Large intestine (tissue), 12 donors: ENCODE measurements around the gene ADSS1. TPM values are rescaled to one million over a fixed set of nuclear protein-coding genes. Genes with fewer than 3 reads are reported as not detected.
A peak's percentile ranks its signal among the peaks of the same experiment; 100 is the strongest.

Source experiments
- DNase-seq, 2 donors: peaks; one replicate each; pipeline versions ENCODE4 v3.0.0 to v3.0.0-alpha.2; 2013
- H3K27ac ChIP-seq: one replicate; pipeline ENCODE4 v1.5.1; 2013; ENCODE audit warnings: low read length
- H3K27me3 ChIP-seq: 2 replicates; pipeline ENCODE4 v1.6.1; 2013; ENCODE audit warnings: low read length; ENCODE audit not compliant: control insufficient read depth, insufficient read depth
- H3K36me3 ChIP-seq: 2 replicates; pipeline ENCODE4 v1.6.1; 2013; ENCODE audit warnings: low read length; ENCODE audit not compliant: control insufficient read depth, insufficient read depth
- H3K4me1 ChIP-seq: one replicate; pipeline ENCODE4 v1.6.1; 2013; ENCODE audit warnings: low read length; ENCODE audit not compliant: control insufficient read depth, insufficient read depth
- H3K4me3 ChIP-seq: one replicate; pipeline ENCODE4 v1.5.1; 2013; ENCODE audit warnings: low read length
- H3K9me3 ChIP-seq: one replicate; pipeline ENCODE4 v1.6.1; 2013; ENCODE audit warnings: mild to moderate bottlenecking, low read depth, low read length, moderate library complexity; ENCODE audit not compliant: control insufficient read depth
- WGBS: methylation state at CpG from one replicate; pipeline ENCODE4 v1.1.5; 2013; ENCODE audit warnings: low lambda C conversion rate; ENCODE audit not compliant: insufficient coverage; 5-methylcytosine and 5-hydroxymethylcytosine counted together
- long read RNA-seq, 11 donors: transcript quantifications; one replicate each; lab custom pipeline, GENCODE V29; 2026
- polyA plus RNA-seq: library from polyadenylated mRNA; unstranded; fragments of 120-200 nt; gene quantifications from one replicate; pipeline ENCODE4 v1.2.1, GENCODE V29; 2013

The ADSS1 gene
- 6.3 TPM for polyA plus RNA-seq
- long read RNA-seq, donor 1, partial matches to known transcripts: 0 of 2 reads
- long read RNA-seq, donor 1, other reads (novel, unspliced or antisense): 0 of 2 reads
- long read RNA-seq, donor 2, partial matches to known transcripts: 0 of 6 reads
- long read RNA-seq, donor 2, other reads (novel, unspliced or antisense): 0 of 6 reads
- long read RNA-seq, donor 3: 0 reads
- long read RNA-seq, donor 4, partial matches to known transcripts: 0 of 1 reads
- long read RNA-seq, donor 4, other reads (novel, unspliced or antisense): 0 of 1 reads
- long read RNA-seq, donor 5, partial matches to known transcripts: 0 of 3 reads
- long read RNA-seq, donor 5, other reads (novel, unspliced or antisense): 0 of 3 reads
- long read RNA-seq, donor 6, partial matches to known transcripts: 0 of 2 reads
- long read RNA-seq, donor 6, other reads (novel, unspliced or antisense): 0 of 2 reads
- long read RNA-seq, donor 7, partial matches to known transcripts: 0 of 1 reads
- long read RNA-seq, donor 7, other reads (novel, unspliced or antisense): 0 of 1 reads
- long read RNA-seq, donor 8, partial matches to known transcripts: 0 of 3 reads
- long read RNA-seq, donor 8, other reads (novel, unspliced or antisense): 0 of 3 reads
- long read RNA-seq, donor 9, partial matches to known transcripts: 0 of 3 reads
- long read RNA-seq, donor 9, other reads (novel, unspliced or antisense): 0 of 3 reads
- long read RNA-seq, donor 10, partial matches to known transcripts: 0 of 2 reads
- long read RNA-seq, donor 10, other reads (novel, unspliced or antisense): 0 of 2 reads
- long read RNA-seq, donor 11: 0 reads

- Histone ChIP-seq H3K36me3 (peaks cover 18% of the 10 kb centered on the region), H3K27ac (no peak within 1 kb of the TSS), H3K27me3 (no peaks in the 10 kb centered on the region), H3K9me3 (no peaks in the 10 kb centered on the region), H3K4me3 (peak within 1 kb of the TSS; percentile 75), H3K4me1 (peaks cover 22% of the 10 kb centered on the region)
- no CpG with 5 or more reads among the region's 82 CpGs for WGBS
- peak; percentile 51 to 68 for DNase-seq
Measured at GRCh38 chr14:104723651-104724406, at the start of gene ADSS1. TSS of gene ADSS1 (plus strand) at chr14:104724229. CDS start at chr14:104724271, 42 bp downstream.

DNA sequence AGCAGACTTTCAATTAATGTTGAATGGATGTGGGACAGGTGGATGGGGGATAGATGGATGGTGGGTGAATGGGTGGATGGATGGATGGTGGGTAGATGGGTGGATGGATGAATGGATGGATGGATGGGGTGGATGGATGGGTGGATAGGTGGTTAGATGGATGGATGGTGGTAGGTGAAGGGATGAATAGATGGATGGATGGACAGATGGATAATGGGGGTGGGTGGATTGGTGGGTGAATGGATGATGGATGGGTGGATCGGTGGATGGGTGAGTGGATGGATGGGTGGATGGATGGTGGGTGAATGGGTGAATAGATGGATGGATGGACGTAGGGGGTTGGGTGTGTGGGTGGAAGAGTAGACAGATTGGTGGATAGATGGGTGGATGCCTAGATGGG, 48.6 kb upstream of the ADSS1 start:
- Histone ChIP-seq H3K4me1 (peaks cover 40% of the 10 kb centered on the region), H3K4me3 (no peak overlapping the region), H3K27me3 (no peaks in the 10 kb centered on the region), H3K27ac (no peak overlapping the region), H3K36me3 (no peaks in the 10 kb centered on the region), H3K9me3 (no peaks in the 10 kb centered on the region)
- 100% methylated on average over 1 of the region's 2 CpGs for WGBS
- DNase-seq: no peak

GRCh38 chr14:104676130-104676693, 47.8 kb upstream of the ADSS1 start:
- Histone ChIP-seq H3K27ac (no peak overlapping the region), H3K36me3 (no peaks in the 10 kb centered on the region), H3K4me1 (peaks cover 48% of the 10 kb centered on the region), H3K9me3 (no peaks in the 10 kb centered on the region), H3K27me3 (no peaks in the 10 kb centered on the region), H3K4me3 (no peak overlapping the region)
- DNase-seq: no peak
- WGBS: no CpG with 5 or more reads among the region's 7 CpGs

- Histone ChIP-seq H3K27me3 (no peaks in the 10 kb centered on the region), H3K27ac (peak overlapping the region; percentile 76), H3K4me1 (peaks cover 55% of the 10 kb centered on the region), H3K4me3 (peak overlapping the region; percentile 67), H3K9me3 (no peaks in the 10 kb centered on the region), H3K36me3 (no peaks in the 10 kb centered on the region)
- WGBS: no CpG with 5 or more reads among the region's 29 CpGs
- DNase-seq: peak; percentile 58 to 69
Measured at GRCh38 chr14:104676694-104677511, 47.1 kb upstream of the ADSS1 start.

DNA sequence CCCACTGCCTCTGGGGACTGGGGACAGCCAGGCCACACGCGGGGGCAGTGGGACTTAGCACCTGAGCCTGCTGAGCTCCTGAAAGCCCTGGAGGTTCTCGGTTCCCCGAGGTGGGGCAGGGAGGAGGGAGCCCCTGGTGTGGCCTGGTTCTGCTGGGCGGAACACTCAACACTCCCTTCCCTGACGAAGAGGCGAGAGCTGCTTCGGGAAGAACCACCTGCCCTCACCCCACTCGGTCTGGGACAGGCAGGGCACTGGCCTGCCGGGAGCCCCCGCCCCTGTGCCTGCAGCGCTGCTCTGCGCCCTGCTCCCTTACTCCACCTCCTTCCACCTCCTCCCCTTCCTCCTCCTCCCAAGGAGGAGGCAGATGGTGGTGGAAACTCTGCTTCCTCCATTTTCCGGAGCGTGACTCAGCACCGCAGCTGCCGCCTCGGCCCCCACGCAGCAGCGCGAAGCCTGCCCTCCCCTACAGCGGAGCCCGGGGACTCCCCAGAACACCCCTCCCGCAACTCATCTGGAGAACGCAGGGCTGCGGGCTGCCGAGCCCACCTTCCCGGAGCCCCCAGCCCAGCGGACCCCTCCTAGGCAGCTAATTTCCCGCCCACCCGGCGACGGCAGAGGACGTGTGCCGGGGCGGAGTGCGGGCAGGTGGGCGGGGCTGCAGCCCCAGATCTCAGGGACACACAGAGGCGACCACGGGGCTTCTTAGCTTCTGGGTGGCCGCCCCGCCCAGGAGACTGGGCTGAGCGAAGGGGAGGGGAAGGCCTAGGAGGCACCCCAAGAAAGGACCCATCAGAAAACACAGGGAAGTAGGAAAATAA, 46.3 kb upstream of the ADSS1 start:
- Histone ChIP-seq H3K4me1 (peaks cover 63% of the 10 kb centered on the region), H3K27me3 (no peaks in the 10 kb centered on the region), H3K27ac (peak overlapping the region; percentile 76), H3K36me3 (no peaks in the 10 kb centered on the region), H3K9me3 (peaks cover 2% of the 10 kb centered on the region), H3K4me3 (peak overlapping the region; percentile 67)
- 20% methylated on average over 1 of the region's 43 CpGs for WGBS
- peak; percentile 72 to 88 for DNase-seq

DNA sequence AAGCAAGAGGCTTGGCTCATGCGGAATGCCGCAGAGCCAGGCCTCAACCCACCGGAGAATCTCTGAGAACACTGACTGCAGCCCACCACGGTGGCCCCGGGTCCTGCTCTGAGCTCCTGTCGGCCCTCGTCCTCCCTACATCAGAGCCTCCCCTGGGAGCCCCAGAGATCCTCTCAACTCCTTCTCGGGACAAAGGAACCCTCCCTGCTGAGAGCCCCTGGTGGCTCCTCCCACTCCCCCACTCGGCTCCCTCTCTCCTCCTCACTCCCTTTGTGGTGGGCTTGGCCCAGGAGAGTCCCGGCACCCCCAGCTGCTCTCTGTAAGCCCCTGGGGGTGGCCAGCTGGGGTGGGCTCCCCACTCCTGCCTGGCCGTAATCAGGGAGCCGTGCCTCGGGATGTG, 45.7 kb upstream of the ADSS1 start:
- peak in 1 of 2 donors; percentile 50 for DNase-seq
- no CpG with 5 or more reads among the region's 13 CpGs for WGBS
- H3K27me3 ChIP-seq: no peaks in the 10 kb centered on the region
- H3K4me3 ChIP-seq: peak overlapping the region; percentile 67
- peak overlapping the region; percentile 76 for H3K27ac ChIP-seq
- peaks cover 64% of the 10 kb centered on the region for H3K4me1 ChIP-seq
- H3K9me3 ChIP-seq: peaks cover 2% of the 10 kb centered on the region
- no peaks in the 10 kb centered on the region for H3K36me3 ChIP-seq

DNA sequence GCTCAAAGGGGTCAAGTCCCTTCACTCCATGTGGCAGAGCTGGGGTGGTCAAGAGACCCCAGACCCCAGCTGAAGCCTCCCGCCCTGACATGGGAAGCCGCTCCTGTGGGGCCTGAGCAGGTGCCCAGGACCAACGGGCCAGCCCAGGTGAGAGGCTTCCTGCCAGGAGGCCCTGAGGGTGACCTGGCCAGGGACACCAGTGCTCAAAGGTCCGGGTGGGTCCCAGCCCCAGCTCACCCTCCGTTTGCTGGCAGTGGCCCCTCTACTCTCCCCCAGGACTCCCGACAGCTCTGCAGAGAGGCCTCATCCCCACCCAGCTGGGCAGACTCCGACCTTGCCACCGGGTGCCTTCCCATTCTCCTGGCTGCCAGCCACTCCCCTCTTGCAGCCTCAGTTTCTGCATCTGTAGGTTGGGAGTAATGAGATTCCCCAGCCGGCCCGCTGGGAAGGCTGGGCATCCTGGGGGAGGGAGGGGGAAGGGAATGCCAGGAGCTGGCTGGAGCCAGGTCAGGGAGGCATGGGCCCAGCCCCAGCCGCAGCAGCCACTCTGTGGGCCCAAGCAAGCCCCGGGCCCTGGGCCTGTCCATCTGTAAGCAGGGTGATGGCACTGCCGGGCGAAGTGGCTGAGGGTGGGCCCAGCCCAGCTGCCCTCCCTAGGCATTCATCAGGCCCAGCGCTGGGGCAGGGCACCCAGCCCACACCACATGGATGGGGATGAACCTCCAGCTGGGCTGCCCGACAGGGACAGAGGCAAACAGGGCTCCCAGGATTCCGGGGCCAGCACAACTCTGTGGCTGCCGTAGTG, 44.9 kb upstream of the ADSS1 start:
- Histone ChIP-seq H3K9me3 (peaks cover 2% of the 10 kb centered on the region), H3K4me3 (no peak overlapping the region), H3K27ac (peak overlapping the region; percentile 76), H3K4me1 (peaks cover 64% of the 10 kb centered on the region), H3K27me3 (no peaks in the 10 kb centered on the region), H3K36me3 (no peaks in the 10 kb centered on the region)
- no peak for DNase-seq
- WGBS: no CpG with 5 or more reads among the region's 18 CpGs

DNA sequence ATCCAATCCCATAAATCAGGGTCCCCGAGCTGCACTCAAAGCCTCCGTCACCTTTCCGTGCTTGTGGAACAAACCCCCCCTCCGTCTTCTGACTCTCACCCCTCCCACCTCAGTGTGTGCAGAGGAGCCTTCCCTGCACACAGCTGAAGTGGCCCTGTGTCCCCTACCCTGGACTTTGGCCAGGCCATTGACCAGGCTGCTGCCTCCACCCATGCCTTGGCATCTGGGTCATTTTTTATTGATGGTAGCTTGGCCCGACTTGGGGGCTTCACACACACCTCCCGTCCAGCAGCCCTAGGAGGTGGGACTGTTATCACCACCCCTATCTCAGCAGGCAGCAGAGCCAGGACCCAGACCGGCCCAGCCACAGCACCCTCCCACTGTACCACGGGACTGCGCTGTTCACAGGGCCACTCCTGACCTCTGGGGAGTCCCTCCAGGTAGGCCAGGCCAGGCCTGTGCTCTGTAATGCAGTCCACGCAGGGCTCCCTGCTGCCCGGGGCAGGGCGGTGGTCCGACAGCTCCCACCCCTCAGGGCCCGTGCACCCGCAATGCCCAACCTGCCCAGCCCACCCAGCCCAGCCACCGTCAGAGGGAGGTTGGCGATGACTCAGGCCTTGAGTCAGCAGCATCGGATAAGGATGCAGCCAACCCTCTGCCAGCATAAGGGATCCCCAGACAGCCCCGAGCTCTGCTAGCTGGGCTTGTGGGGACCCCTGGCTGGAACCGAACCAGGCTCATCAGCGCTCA, 43.8 kb upstream of the ADSS1 start:
- Histone ChIP-seq H3K4me3 (no peak overlapping the region), H3K27me3 (no peaks in the 10 kb centered on the region), H3K36me3 (no peaks in the 10 kb centered on the region), H3K9me3 (peaks cover 2% of the 10 kb centered on the region), H3K4me1 (peaks cover 74% of the 10 kb centered on the region), H3K27ac (peak overlapping the region; percentile 73)
- DNase-seq: peak; percentile 53 to 70
- WGBS: no CpG with 5 or more reads among the region's 21 CpGs
